SK-N-SH (cell line): ENCODE data around the gene TIGAR. TPM values are rescaled to one million over a fixed set of nuclear protein-coding genes. Genes with fewer than 3 reads are reported as not detected.

ENCODE experiments used
- CTCF ChIA-PET: fragments of 300-600, 350-600 bp; formaldehyde crosslinking; extraction: SDS; loops from one replicate; lab custom pipeline; 2021; lab: Yijun Ruan, JAX
- POLR2A ChIA-PET: fragments of 350-600 bp; sonication (Branson Sonifier 250); formaldehyde crosslinking; extraction: SDS; loops from one replicate; lab custom pipeline; 2020; ENCODE audit warnings: antibody characterized with exemption, inconsistent platforms; lab: Yijun Ruan, JAX
- DNase-seq: peaks from one replicate; pipeline ENCODE4 v3.0.0; 2012
- H2AFZ ChIP-seq: fragments of 200-600 bp; sonication (generic); 2 replicates; pipeline ENCODE4 v1.8.1; 2016; ENCODE audit warnings: antibody characterized with exemption, mild to moderate bottlenecking, low read depth
- H3F3A ChIP-seq: fragments of 200-600 bp; sonication (generic); replicated peaks from 2 replicates; pipeline ENCODE3; 2016; ENCODE audit warnings: antibody characterized with exemption, mild to moderate bottlenecking; ENCODE audit not compliant: insufficient read depth
- H3K27ac ChIP-seq, 2 experiments: fragments of 200-500 bp in 1 of 2; fragments of 200-600 bp in 1 of 2; sonication (Bioruptor generic) in 1 of 2; sonication (generic), shearing (Covaris generic) in 1 of 2; 2 replicates each; pipeline versions ENCODE4 v1.5.1 to v1.6.1; 2014 to 2016; ENCODE audit warnings: low read depth in 2 of 2, inconsistent platforms in 1 of 2, low read length in 1 of 2, mild to moderate bottlenecking in 1 of 2, mixed read lengths in 1 of 2
- H3K27me3 ChIP-seq: fragments of 200-600 bp; sonication (generic), shearing (Covaris generic); 2 replicates; pipeline ENCODE4 v1.6.1; 2016; ENCODE audit warnings: mixed run types; ENCODE audit not compliant: insufficient read depth
- H3K36me3 ChIP-seq, 2 experiments: fragments of 200-500 bp in 1 of 2; fragments of 200-600 bp in 1 of 2; sonication (Bioruptor generic) in 1 of 2; sonication (generic) in 1 of 2; replicated peaks in 1 of 2; 2 replicates each; pipeline versions ENCODE3 to v1.5.1; 2014 to 2016; ENCODE audit warnings: low read length in 1 of 2, mild to moderate bottlenecking in 1 of 2; ENCODE audit not compliant: insufficient read depth in 2 of 2, control insufficient read depth in 1 of 2
- H3K4me1 ChIP-seq, 2 experiments: fragments of 200-500 bp in 1 of 2; fragments of 200-600 bp in 1 of 2; sonication (Bioruptor generic) in 1 of 2; sonication (generic), shearing (Covaris generic) in 1 of 2; 2 replicates each; pipeline versions ENCODE4 v1.5.1 to v1.6.1; 2014 to 2016; ENCODE audit warnings: low read depth in 1 of 2, low read length in 1 of 2, mixed run types in 1 of 2; ENCODE audit not compliant: insufficient read depth in 2 of 2, control insufficient read depth in 1 of 2
- H3K4me2 ChIP-seq: fragments of 200-600 bp; sonication (generic), shearing (Covaris generic); 2 replicates; pipeline ENCODE4 v1.6.1; 2017; ENCODE audit warnings: mixed run types
- H3K4me3 ChIP-seq, 2 experiments: fragments of 200-500 bp in 1 of 2; fragments of 200-600 bp in 1 of 2; sonication (Bioruptor generic) in 1 of 2; sonication (generic), shearing (Covaris generic) in 1 of 2; 2 replicates each; pipeline versions ENCODE4 v1.5.1 to v1.8.1; 2014 to 2016; ENCODE audit warnings: low read depth in 2 of 2, inconsistent platforms in 1 of 2, low read length in 1 of 2, mild to moderate bottlenecking in 1 of 2, mixed read lengths in 1 of 2, moderate library complexity in 1 of 2
- H3K79me2 ChIP-seq: fragments of 200-600 bp; sonication (generic); 2 replicates; pipeline ENCODE4 v1.8.1; 2017; ENCODE audit warnings: mild to moderate bottlenecking; ENCODE audit not compliant: insufficient read depth
- H3K9ac ChIP-seq: fragments of 200-600 bp; sonication (generic); 2 replicates; pipeline ENCODE4 v1.6.1; 2017; ENCODE audit warnings: mixed run types
- H3K9me2 ChIP-seq: fragments of 200-600 bp; sonication (generic); 2 replicates; pipeline ENCODE4 v1.6.1; 2017; ENCODE audit warnings: mixed run types
- H3K9me3 ChIP-seq: fragments of 200-600 bp; sonication (generic); 2 replicates; pipeline ENCODE4 v1.6.1; 2017; ENCODE audit warnings: mixed run types, mild to moderate bottlenecking, moderate library complexity
- H4K20me1 ChIP-seq: fragments of 200-600 bp; sonication (generic); 2 replicates; pipeline ENCODE4 v1.6.1; 2017; ENCODE audit warnings: mild to moderate bottlenecking, mixed run types; ENCODE audit not compliant: insufficient read depth
- EZH2phosphoT487 ChIP-seq: fragments of 200-600 bp; sonication (generic); IDR thresholded peaks from 2 replicates; pipeline ENCODE4 v1.6.1; 2017; ENCODE audit warnings: low read depth, mixed run types, mild to moderate bottlenecking, antibody characterized with exemption, moderate library complexity, borderline replicate concordance
- FOSL2 ChIP-seq: IDR thresholded peaks from 2 replicates; pipeline ENCODE4 v1.4.0; 2012; ENCODE audit warnings: low read depth, mild to moderate bottlenecking, moderate library complexity, borderline replicate concordance
- FOXJ3 ChIP-seq: sonication (generic); formaldehyde crosslinking; IDR thresholded peaks from 2 replicates; pipeline ENCODE4 v1.5.1; 2020; ENCODE audit warnings: mild to moderate bottlenecking, missing genetic modification reagents
- FOXM1 ChIP-seq: IDR thresholded peaks from 2 replicates; pipeline ENCODE4 v1.4.0; 2012; ENCODE audit warnings: low read depth, mild to moderate bottlenecking
- GABPA ChIP-seq: IDR thresholded peaks from 2 replicates; pipeline ENCODE4 v1.4.0; 2012; ENCODE audit warnings: low read depth, mild to moderate bottlenecking
- MEF2A ChIP-seq: IDR thresholded peaks from 2 replicates; pipeline ENCODE4 v1.4.0; 2012; ENCODE audit warnings: low read depth, borderline replicate concordance
- MXI1 ChIP-seq: IDR thresholded peaks from 2 replicates; pipeline ENCODE4 v1.6.1; 2012; ENCODE audit warnings: mild to moderate bottlenecking, low read depth, low read length, improper control_type of control experiment
- NFIC ChIP-seq: IDR thresholded peaks from 2 replicates; pipeline ENCODE4 v1.4.0; 2012; ENCODE audit warnings: borderline replicate concordance
- NRF1 ChIP-seq: IDR thresholded peaks from 2 replicates; pipeline ENCODE4 v1.6.1; 2012; ENCODE audit warnings: low read depth, mild to moderate bottlenecking, low read length
- POLR2AphosphoS5 ChIP-seq: IDR thresholded peaks from 2 replicates; pipeline ENCODE4 v1.6.1; 2012; ENCODE audit warnings: low read depth, low read length
- RCOR1 ChIP-seq: fragments of 150-350 bp; IDR thresholded peaks from 2 replicates; pipeline ENCODE4 v1.6.1; 2017; ENCODE audit warnings: antibody characterized with exemption, low read length
- RXRA ChIP-seq: IDR thresholded peaks from 2 replicates; pipeline ENCODE4 v1.4.0; 2012; ENCODE audit warnings: low read depth, mild to moderate bottlenecking, borderline replicate concordance
- SIN3A ChIP-seq: IDR thresholded peaks from 2 replicates; pipeline ENCODE4 v1.6.1; 2012; ENCODE audit warnings: low read depth, mild to moderate bottlenecking, low read length, moderate library complexity, borderline replicate concordance
- SMC3 ChIP-seq: IDR thresholded peaks from 2 replicates; pipeline ENCODE4 v1.6.1; 2012; ENCODE audit warnings: low read depth, low read length, improper control_type of control experiment
- TAF1 ChIP-seq: IDR thresholded peaks from 2 replicates; pipeline ENCODE4 v1.6.1; 2012; ENCODE audit warnings: low read depth, mild to moderate bottlenecking, low read length, moderate library complexity, borderline replicate concordance
- TEAD4 ChIP-seq: IDR thresholded peaks from 2 replicates; pipeline ENCODE4 v1.4.0; 2012; ENCODE audit warnings: mild to moderate bottlenecking, borderline replicate concordance; ENCODE audit not compliant: insufficient read depth
- WGBS: methylation state at CpG from one replicate; pipeline ENCODE4 v1.1.6; 2017; ENCODE audit warnings: low lambda C conversion rate; 5-methylcytosine and 5-hydroxymethylcytosine counted together
- polyA plus RNA-seq, 3 experiments: library from polyadenylated mRNA; depleted of rRNA; stranded (reverse); fragments of >200 nt; gene quantifications; 2 replicates each; pipeline ENCODE4 v1.2.3, GENCODE V29; 2012
- TF ChIP-seq, protein P1 (sequence below): fragments of 150-350 bp; IDR thresholded peaks from 2 replicates; pipeline ENCODE4 v1.6.1; 2017; ENCODE audit warnings: antibody characterized with exemption, low read length, low read depth, borderline replicate concordance
- TF ChIP-seq, protein P2 (sequence below): IDR thresholded peaks from 2 replicates; pipeline ENCODE4 v1.4.0; 2012; ENCODE audit warnings: low read depth, borderline replicate concordance
- TF ChIP-seq, protein P3 (sequence below): IDR thresholded peaks from 2 replicates; pipeline ENCODE4; 2012
- TF ChIP-seq, protein P4 (sequence below): fragments of 150-350 bp; IDR thresholded peaks from 2 replicates; pipeline ENCODE4 v1.6.1; 2016; ENCODE audit warnings: mild to moderate bottlenecking, low read depth, low read length

The TIGAR gene
- polyA plus RNA-seq, 1 of the 3 experiments (the other 2 are of a cell fraction) = 8.3 TPM

DNA sequence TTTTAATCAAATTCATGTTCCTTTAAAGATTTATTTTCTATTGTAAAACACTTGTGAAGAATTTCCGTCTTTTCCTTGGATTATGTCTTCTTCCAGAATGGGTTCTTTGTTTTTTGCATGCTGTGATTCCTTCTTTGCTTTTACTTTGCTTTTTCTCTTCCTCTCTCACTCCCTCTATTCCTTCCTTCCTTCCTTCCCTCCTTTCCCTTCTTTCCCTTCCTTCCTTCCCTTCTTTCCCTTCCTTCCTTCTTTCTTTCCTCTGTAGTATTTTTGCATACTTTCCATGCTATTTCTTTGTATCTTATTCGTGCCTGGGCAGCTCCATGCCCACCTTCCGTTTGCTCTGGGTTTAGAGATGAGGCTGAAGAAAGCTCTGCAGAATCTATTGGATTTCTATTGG is 80.1 kb downstream of the TIGAR start (continued):
- TF ChIP-seq, protein P1, sequence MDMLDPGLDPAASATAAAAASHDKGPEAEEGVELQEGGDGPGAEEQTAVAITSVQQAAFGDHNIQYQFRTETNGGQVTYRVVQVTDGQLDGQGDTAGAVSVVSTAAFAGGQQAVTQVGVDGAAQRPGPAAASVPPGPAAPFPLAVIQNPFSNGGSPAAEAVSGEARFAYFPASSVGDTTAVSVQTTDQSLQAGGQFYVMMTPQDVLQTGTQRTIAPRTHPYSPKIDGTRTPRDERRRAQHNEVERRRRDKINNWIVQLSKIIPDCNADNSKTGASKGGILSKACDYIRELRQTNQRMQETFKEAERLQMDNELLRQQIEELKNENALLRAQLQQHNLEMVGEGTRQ = no peak
- TF ChIP-seq, protein P2, sequence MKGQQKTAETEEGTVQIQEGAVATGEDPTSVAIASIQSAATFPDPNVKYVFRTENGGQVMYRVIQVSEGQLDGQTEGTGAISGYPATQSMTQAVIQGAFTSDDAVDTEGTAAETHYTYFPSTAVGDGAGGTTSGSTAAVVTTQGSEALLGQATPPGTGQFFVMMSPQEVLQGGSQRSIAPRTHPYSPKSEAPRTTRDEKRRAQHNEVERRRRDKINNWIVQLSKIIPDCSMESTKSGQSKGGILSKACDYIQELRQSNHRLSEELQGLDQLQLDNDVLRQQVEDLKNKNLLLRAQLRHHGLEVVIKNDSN = no peak
- TF ChIP-seq NFIC (no peak), TAF1 (no peak), RXRA (no peak)
- TF ChIP-seq, protein P3, sequence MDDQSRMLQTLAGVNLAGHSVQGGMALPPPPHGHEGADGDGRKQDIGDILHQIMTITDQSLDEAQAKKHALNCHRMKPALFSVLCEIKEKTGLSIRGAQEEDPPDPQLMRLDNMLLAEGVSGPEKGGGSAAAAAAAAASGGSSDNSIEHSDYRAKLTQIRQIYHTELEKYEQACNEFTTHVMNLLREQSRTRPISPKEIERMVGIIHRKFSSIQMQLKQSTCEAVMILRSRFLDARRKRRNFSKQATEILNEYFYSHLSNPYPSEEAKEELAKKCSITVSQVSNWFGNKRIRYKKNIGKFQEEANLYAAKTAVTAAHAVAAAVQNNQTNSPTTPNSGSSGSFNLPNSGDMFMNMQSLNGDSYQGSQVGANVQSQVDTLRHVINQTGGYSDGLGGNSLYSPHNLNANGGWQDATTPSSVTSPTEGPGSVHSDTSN = no peak

DNA sequence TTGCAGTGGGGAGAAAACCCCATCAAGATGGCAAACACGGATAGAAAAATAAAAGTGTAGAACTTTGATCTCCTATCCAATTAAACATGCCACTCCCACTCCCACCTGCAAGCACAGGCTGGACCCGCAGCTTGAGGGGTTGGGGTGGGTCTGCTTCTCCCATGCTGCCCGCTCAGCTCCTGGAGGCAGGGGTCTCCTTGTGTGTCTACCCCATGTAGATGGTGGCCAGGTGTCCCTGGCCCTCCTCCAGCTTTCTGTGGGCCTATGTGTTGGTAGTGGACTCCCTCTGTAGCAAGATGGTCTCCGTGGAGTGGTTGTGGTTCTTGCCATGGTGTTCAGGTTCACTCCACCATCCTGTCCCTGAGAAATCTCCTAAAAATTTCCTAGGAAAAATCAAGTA is 82.0 kb downstream of the TIGAR start:
- H3K9me2 ChIP-seq = no peaks in the 10 kb centered on the region
- H3K9me3 ChIP-seq = no peaks in the 10 kb centered on the region
- no peak overlapping the region for H3K4me3 ChIP-seq
- POLR2A ChIA-PET = no interaction called here
- H3K79me2 ChIP-seq = no peaks in the 10 kb centered on the region
- no peak overlapping the region for H3K27ac ChIP-seq
- no peak for TF ChIP-seq MXI1
- no peak for TF ChIP-seq FOXM1
- TF ChIP-seq POLR2AphosphoS5 = no peak
- no peak for TF ChIP-seq NFIC
- TF ChIP-seq TEAD4 = no peak
- TF ChIP-seq, protein P1 = no peak
- no peak for TF ChIP-seq RXRA
- TF ChIP-seq RCOR1 = no peak
- TF ChIP-seq NRF1 = no peak
- TF ChIP-seq, protein P3 = no peak
- no peak for TF ChIP-seq EZH2phosphoT487
- no peak for TF ChIP-seq FOSL2
- TF ChIP-seq MEF2A = no peak
- TF ChIP-seq SMC3 = no peak
- no peak for TF ChIP-seq FOXJ3 (CRISPR knock-in tag)
- no peak for TF ChIP-seq SIN3A
- TF ChIP-seq GABPA = no peak
- TF ChIP-seq, protein P4, sequence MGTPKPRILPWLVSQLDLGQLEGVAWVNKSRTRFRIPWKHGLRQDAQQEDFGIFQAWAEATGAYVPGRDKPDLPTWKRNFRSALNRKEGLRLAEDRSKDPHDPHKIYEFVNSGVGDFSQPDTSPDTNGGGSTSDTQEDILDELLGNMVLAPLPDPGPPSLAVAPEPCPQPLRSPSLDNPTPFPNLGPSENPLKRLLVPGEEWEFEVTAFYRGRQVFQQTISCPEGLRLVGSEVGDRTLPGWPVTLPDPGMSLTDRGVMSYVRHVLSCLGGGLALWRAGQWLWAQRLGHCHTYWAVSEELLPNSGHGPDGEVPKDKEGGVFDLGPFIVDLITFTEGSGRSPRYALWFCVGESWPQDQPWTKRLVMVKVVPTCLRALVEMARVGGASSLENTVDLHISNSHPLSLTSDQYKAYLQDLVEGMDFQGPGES = no peak
- WGBS = 3% methylated on average over 2 of the region's 4 CpGs
- H2AFZ ChIP-seq = no peak overlapping the region
- no peaks in the 10 kb centered on the region for H3K4me1 ChIP-seq
- DNase-seq = no peak
- H4K20me1 ChIP-seq = no peaks in the 10 kb centered on the region
- H3K4me2 ChIP-seq = no peak overlapping the region
- H3K9ac ChIP-seq = no peak overlapping the region
- CTCF ChIA-PET = interaction anchor here (1.8 to 2.0 kb wide), 2 partner anchors 20 to 126 kb away, joined by 5 to 10 read pairs; no protein-coding TSS in a partner anchor
- no peaks in the 10 kb centered on the region for H3K36me3 ChIP-seq
- peaks cover 9% of the 10 kb centered on the region for H3K27me3 ChIP-seq
- no peaks in the 10 kb centered on the region for H3F3A ChIP-seq
